ENCODE measurements around the gene SPINK2.

GRCh38 chr4:56786955-56787354 is 34.5 kb downstream of the SPINK2 start:
- no peak for TF ChIP-seq FOSL1 (IDR thresholded peaks at IDR 0.05; ENCODE audit: insufficient read depth, low read depth, low read length)
- TF ChIP-seq RAD21 (IDR thresholded peaks at IDR 0.05 in 1 of 2, conservative IDR thresholded peaks at IDR 0.05 in 1 of 2; ENCODE audit: low read depth in 2 of 2, low read length in 2 of 2): no peak
- no peak for TF ChIP-seq MAX (IDR thresholded peaks at IDR 0.05)
- no peak for TF ChIP-seq CTCF (IDR thresholded peaks at IDR 0.05; ENCODE audit: control extremely low read depth in 1 of 3, insufficient read depth in 1 of 3, low read depth in 1 of 3, low read length in 3 of 3)
- TF ChIP-seq CBX5 (IDR thresholded peaks at IDR 0.05; ENCODE audit: low read depth, low read length): no peak
- TF ChIP-seq, protein P1, sequence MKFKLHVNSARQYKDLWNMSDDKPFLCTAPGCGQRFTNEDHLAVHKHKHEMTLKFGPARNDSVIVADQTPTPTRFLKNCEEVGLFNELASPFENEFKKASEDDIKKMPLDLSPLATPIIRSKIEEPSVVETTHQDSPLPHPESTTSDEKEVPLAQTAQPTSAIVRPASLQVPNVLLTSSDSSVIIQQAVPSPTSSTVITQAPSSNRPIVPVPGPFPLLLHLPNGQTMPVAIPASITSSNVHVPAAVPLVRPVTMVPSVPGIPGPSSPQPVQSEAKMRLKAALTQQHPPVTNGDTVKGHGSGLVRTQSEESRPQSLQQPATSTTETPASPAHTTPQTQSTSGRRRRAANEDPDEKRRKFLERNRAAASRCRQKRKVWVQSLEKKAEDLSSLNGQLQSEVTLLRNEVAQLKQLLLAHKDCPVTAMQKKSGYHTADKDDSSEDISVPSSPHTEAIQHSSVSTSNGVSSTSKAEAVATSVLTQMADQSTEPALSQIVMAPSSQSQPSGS (IDR thresholded peaks at IDR 0.05; ENCODE audit: low read length): no peak
- TF ChIP-seq TBP (IDR thresholded peaks at IDR 0.05; ENCODE audit: low read depth, low read length): no peak
- TF ChIP-seq CHD7 (IDR thresholded peaks at IDR 0.05; ENCODE audit: insufficient replicate concordance, low read length): no peak
- no peak for TF ChIP-seq YY1 (IDR thresholded peaks at IDR 0.05; ENCODE audit: low read depth, low read length)
- TF ChIP-seq POLR2A (IDR thresholded peaks at IDR 0.05; ENCODE audit: control extremely low read depth in 1 of 2, low read depth in 2 of 2, low read length in 2 of 2): no peak
- TF ChIP-seq TCF12 (IDR thresholded peaks at IDR 0.05; ENCODE audit: low read depth, low read length): no peak
- no peak for TF ChIP-seq CREB1 (IDR thresholded peaks at IDR 0.05)
- no peak for TF ChIP-seq TEAD4 (IDR thresholded peaks at IDR 0.05; ENCODE audit: low read depth, low read length)

All from H1 (cell line).